AG10803 (cell line): Measurements from ENCODE around the gene P2RX7.
A peak's percentile ranks its signal among the peaks of the same experiment; 100 is the strongest.

Experiments
- DNase-seq: peaks from one replicate; pipeline ENCODE4 v3.0.0; 2010; ENCODE audit warnings: low read depth
- H3K4me3 ChIP-seq: 2 replicates; pipeline ENCODE4 v1.5.1; 2011; ENCODE audit warnings: mild to moderate bottlenecking, low read length, control low read depth
- TF ChIP-seq, protein P1 (sequence below): conservative IDR thresholded peaks from 2 replicates; pipeline ENCODE4 v1.5.1; 2011; ENCODE audit warnings: mild to moderate bottlenecking, low read length, control low read depth, inconsistent platforms

Gene P2RX7

GRCh38 chr12:121217761-121218160 lies 85.1 kb downstream of the P2RX7 start:
- no peak overlapping the region for H3K4me3 ChIP-seq
- TF ChIP-seq, protein P1, sequence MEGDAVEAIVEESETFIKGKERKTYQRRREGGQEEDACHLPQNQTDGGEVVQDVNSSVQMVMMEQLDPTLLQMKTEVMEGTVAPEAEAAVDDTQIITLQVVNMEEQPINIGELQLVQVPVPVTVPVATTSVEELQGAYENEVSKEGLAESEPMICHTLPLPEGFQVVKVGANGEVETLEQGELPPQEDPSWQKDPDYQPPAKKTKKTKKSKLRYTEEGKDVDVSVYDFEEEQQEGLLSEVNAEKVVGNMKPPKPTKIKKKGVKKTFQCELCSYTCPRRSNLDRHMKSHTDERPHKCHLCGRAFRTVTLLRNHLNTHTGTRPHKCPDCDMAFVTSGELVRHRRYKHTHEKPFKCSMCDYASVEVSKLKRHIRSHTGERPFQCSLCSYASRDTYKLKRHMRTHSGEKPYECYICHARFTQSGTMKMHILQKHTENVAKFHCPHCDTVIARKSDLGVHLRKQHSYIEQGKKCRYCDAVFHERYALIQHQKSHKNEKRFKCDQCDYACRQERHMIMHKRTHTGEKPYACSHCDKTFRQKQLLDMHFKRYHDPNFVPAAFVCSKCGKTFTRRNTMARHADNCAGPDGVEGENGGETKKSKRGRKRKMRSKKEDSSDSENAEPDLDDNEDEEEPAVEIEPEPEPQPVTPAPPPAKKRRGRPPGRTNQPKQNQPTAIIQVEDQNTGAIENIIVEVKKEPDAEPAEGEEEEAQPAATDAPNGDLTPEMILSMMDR: no peak
- DNase-seq: no peak

- TF ChIP-seq, protein P1: no peak
- no peak overlapping the region for H3K4me3 ChIP-seq
- no peak for DNase-seq
These were observed 86.1 kb downstream of the P2RX7 start for GRCh38 chr12:121218588-121219352.

DNA sequence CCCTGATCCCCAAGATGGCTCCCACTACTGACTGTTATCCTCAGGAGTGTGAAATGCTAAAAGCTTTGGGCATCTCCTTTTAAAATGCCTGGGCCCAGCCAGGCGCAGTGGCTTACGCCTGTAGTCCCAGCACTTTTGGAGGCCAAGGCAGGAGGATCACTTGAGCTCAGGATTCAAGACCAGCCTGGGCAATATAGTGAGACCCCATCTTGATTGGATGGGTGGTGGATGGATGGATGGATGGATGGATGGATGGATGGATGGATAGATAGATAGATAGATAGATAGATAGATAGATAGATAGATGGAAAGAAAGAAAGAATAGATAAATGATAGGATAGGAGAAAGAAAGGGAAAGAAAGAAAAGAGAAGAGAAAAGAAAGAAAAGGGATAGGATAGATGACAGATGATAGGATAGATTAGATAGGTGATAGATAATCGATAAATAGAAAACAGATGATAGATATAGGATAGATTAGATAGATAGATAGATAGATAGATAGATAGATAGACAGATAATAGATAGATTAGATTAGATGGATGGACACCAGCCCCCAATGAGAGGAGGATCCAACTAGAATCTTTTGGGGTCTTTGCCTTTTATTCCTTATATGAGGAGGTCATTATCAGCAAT lies 86.8 kb downstream of the P2RX7 start:
- DNase-seq: no peak
- TF ChIP-seq, protein P1: no peak
- no peak overlapping the region for H3K4me3 ChIP-seq

DNA sequence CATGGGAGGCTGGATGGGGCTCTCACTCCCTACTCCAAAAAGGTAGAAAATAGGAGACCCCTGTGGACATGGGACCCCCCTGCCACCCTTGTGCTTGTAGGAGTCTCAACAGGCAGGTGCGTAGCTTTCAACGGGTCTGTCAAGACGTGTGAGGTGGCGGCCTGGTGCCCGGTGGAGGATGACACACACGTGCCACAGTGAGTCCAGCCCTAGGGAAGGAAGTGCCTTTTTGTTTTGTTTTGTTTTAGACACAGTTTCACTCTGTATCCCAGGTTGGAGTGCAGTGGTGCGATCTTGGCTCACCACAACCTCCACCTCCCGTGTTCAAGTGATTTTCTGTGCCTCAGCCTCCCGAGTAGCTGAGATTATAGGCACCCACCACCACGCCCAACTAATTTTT lies 90.2 kb downstream of the P2RX7 start:
- no peak overlapping the region for H3K4me3 ChIP-seq
- TF ChIP-seq, protein P1: no peak
- no peak for DNase-seq

DNA sequence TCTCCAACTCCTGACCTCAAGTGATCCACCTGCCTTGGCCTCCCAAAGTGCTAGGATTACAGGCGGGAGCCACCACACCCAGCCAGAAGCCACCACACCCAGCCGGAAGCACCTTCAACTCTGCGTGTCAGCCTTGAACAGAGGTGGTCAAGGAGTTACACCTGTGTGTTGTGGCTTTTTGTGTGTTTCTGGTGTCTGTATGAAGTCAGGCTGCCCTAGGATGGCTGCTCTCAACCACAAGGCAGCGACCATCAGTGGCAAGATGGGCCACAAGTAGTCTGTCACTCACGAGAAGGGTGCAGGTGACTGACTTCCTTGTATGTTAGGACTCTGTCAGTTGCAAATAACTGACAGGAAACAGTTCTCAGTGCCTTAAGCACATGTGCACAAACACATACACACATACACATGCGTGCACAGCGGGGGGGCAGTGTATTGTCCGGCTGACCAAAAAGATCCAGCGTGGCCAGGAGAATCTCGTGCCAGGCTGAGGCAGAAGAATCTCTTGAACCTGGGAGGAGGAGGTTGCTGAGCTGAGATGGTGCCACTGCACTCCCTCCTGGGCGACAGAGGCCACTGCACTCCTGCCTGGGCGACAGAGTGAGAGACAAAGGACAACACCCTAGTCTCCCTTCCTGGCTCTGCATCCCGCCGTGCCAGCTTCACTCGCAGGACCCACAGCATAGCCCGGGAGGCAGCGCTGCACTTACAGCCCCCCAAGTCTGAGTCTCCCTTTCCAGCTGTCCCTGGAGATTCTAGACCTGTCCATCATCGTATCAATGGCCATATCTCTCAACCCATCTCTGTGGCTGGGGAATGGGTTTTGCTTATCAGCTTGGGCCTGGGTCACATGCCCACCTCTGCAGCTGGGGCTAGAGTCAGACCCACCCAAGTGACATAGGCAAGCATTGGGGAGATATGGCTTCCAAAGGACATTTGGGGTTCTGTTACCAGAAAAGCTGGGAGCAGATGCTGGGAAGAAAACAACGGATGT lies 90.9 kb downstream of the P2RX7 start:
- no peak overlapping the region for H3K4me3 ChIP-seq
- no peak for DNase-seq
- TF ChIP-seq, protein P1: 0 out of 2 replicates have a peak, but pooled peaks have one; percentile 12

GRCh38 chr12:121224591-121224990 lies 91.9 kb downstream of the P2RX7 start:
- H3K4me3 ChIP-seq: no peak overlapping the region
- TF ChIP-seq, protein P1: no peak
- DNase-seq: no peak
